ENCODE results near the gene CLDN5.

DNA sequence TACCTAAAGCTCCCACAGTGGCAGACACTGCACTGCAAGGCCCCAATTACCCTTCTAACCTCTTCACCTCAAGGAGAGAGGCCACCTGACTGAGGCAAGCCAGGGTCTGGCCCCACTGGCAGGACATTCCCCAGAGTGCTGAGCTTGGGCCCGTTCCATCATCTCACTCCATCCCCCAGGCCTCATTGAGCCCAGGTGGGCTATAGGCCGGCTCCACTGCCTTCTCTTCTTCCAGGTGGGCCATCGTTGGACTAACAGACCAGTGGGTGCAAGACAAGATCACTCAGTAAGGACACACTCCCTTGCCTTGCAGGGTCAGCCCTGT is 25.4 kb downstream of the CLDN5 start:
- no peak for TF ChIP-seq GABPA (IDR thresholded peaks at IDR 0.05; ENCODE audit: low read depth)
- TF ChIP-seq, protein P1, sequence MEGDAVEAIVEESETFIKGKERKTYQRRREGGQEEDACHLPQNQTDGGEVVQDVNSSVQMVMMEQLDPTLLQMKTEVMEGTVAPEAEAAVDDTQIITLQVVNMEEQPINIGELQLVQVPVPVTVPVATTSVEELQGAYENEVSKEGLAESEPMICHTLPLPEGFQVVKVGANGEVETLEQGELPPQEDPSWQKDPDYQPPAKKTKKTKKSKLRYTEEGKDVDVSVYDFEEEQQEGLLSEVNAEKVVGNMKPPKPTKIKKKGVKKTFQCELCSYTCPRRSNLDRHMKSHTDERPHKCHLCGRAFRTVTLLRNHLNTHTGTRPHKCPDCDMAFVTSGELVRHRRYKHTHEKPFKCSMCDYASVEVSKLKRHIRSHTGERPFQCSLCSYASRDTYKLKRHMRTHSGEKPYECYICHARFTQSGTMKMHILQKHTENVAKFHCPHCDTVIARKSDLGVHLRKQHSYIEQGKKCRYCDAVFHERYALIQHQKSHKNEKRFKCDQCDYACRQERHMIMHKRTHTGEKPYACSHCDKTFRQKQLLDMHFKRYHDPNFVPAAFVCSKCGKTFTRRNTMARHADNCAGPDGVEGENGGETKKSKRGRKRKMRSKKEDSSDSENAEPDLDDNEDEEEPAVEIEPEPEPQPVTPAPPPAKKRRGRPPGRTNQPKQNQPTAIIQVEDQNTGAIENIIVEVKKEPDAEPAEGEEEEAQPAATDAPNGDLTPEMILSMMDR (IDR thresholded peaks at IDR 0.05; ENCODE audit: insufficient read depth, low read length), result no peak
